SK-N-SH treated with all-trans-retinoic acid at 6 μM for 48 hours (cell line): ENCODE measurements around the gene ST3GAL3.
A peak's percentile ranks its signal among the peaks of the same experiment; 100 is the strongest.

Experiments used
- ATAC-seq: fragments of 200-7000 bp; cut with Tn5 transposase; 3 replicates; pipeline ENCODE4 v1.9.1; 2020; ENCODE audit warnings: mild to moderate bottlenecking, moderate library complexity
- BACH2 ChIP-seq: fragments of 250-450 bp; sonication (Bioruptor Pico); IDR thresholded peaks from 2 replicates; pipeline ENCODE4 v1.9.0; 2021; ENCODE audit warnings: mild to moderate bottlenecking, borderline replicate concordance
- ESRRG ChIP-seq: fragments of 250-450 bp; sonication (Bioruptor Pico); IDR thresholded peaks from 2 replicates; pipeline ENCODE4 v1.6.1; 2021; ENCODE audit warnings: mild to moderate bottlenecking
- GLIS3 ChIP-seq: fragments of 250-450 bp; sonication (Bioruptor Pico); IDR thresholded peaks from 2 replicates; pipeline ENCODE4 v1.5.0; 2020; ENCODE audit warnings: mild to moderate bottlenecking, moderate library complexity
- ISL1 ChIP-seq: fragments of 250-450 bp; sonication (Bioruptor Pico); IDR thresholded peaks from 2 replicates; pipeline ENCODE4 v2.1.2; 2022; ENCODE audit warnings: mild to moderate bottlenecking, moderate library complexity
- PPARA ChIP-seq: fragments of 250-450 bp; sonication (Bioruptor Pico); IDR thresholded peaks from 2 replicates; pipeline ENCODE4 v1.5.0; 2020; ENCODE audit warnings: mild to moderate bottlenecking, borderline replicate concordance
- RARB ChIP-seq: fragments of 250-450 bp; sonication (Bioruptor Pico); IDR thresholded peaks from 2 replicates; pipeline ENCODE4 v1.8.0; 2021; ENCODE audit warnings: mild to moderate bottlenecking, moderate library complexity
- SNAI2 ChIP-seq: fragments of 250-450 bp; sonication (Bioruptor Pico); IDR thresholded peaks from 2 replicates; pipeline ENCODE4 v1.5.0; 2020; ENCODE audit warnings: mild to moderate bottlenecking, moderate library complexity
- TCF4 ChIP-seq: fragments of 250-450 bp; sonication (Bioruptor Pico); IDR thresholded peaks from 2 replicates; pipeline ENCODE4 v1.8.0; 2021; ENCODE audit warnings: mild to moderate bottlenecking, moderate library complexity, borderline replicate concordance
- TOX ChIP-seq: fragments of 250-450 bp; sonication (Bioruptor Pico); IDR thresholded peaks from 2 replicates; pipeline ENCODE4 v1.8.0; 2021; ENCODE audit warnings: mild to moderate bottlenecking, moderate library complexity, borderline replicate concordance
- ZC3H10 ChIP-seq: fragments of 250-450 bp; sonication (Bioruptor Pico); IDR thresholded peaks from 2 replicates; pipeline ENCODE4 v1.5.1; 2021; ENCODE audit warnings: mild to moderate bottlenecking, moderate library complexity
- ZFP3 ChIP-seq: fragments of 250-450 bp; sonication (Bioruptor Pico); IDR thresholded peaks from 2 replicates; pipeline ENCODE4 v1.5.0; 2020; ENCODE audit warnings: mild to moderate bottlenecking, moderate library complexity
- ZFP30 ChIP-seq: fragments of 450-650 bp; formaldehyde crosslinking; IDR thresholded peaks from 2 replicates; pipeline ENCODE4 v1.5.0; 2022; ENCODE audit warnings: mild to moderate bottlenecking, moderate library complexity
- ZNF565 ChIP-seq: fragments of 450-650 bp; formaldehyde crosslinking; conservative IDR thresholded peaks from 2 replicates; pipeline ENCODE4 v1.5.0; 2020; ENCODE audit warnings: low read depth, mild to moderate bottlenecking, moderate library complexity
- ZNF70 ChIP-seq: fragments of 450-650 bp; formaldehyde crosslinking; IDR thresholded peaks from 2 replicates; pipeline ENCODE4 v1.5.0; 2020; ENCODE audit warnings: mild to moderate bottlenecking, moderate library complexity
- ZNF8 ChIP-seq: fragments of 450-650 bp; formaldehyde crosslinking; IDR thresholded peaks from 2 replicates; pipeline ENCODE4 v1.5.0; 2020; ENCODE audit warnings: mild to moderate bottlenecking, moderate library complexity
- TF ChIP-seq, protein P1 (sequence below): fragments of 250-450 bp; sonication (Bioruptor Pico); IDR thresholded peaks from 2 replicates; pipeline ENCODE4 v1.8.0; 2020; ENCODE audit warnings: mild to moderate bottlenecking, moderate library complexity, borderline replicate concordance
- TF ChIP-seq, protein P2 (sequence below): fragments of 250-450 bp; sonication (Bioruptor Pico); IDR thresholded peaks from 2 replicates; pipeline ENCODE4 v1.5.1; 2021; ENCODE audit warnings: mild to moderate bottlenecking, moderate library complexity
- TF ChIP-seq, protein P3 (sequence below): fragments of 250-450 bp; sonication (Bioruptor Pico); IDR thresholded peaks from 2 replicates; pipeline ENCODE4 v1.5.0; 2020; ENCODE audit warnings: mild to moderate bottlenecking, moderate library complexity
- TF ChIP-seq, protein P4 (sequence below): fragments of 250-450 bp; sonication (Bioruptor Pico); IDR thresholded peaks from 2 replicates; pipeline ENCODE4 v1.8.0; 2021; ENCODE audit warnings: low read depth, mild to moderate bottlenecking, moderate library complexity, borderline replicate concordance

Gene ST3GAL3

DNA sequence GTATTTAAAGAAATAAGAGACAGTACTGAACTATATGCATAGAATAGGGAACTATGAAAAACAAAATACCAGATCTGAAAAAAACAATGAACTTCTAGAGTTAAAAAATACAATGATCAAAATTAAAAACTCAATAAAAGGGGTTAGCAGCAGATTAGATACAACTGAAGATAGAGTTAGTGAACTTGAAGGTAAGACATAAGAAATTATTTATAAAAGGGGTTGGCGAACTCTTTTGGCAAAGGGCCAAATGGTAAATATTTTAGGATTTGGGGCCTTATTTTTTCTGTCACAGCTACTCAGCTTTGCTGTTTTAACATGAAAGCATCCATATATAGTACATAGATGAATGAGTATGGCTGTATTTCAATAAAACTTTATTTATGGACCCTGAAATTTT is 111.4 kb downstream of the ST3GAL3 start:
- TF ChIP-seq ZC3H10 (CRISPR knock-in tag): no peak
- no peak for TF ChIP-seq ZNF8 (CRISPR knock-in tag)
- no peak for TF ChIP-seq BACH2 (CRISPR knock-in tag)
- TF ChIP-seq, protein P1, sequence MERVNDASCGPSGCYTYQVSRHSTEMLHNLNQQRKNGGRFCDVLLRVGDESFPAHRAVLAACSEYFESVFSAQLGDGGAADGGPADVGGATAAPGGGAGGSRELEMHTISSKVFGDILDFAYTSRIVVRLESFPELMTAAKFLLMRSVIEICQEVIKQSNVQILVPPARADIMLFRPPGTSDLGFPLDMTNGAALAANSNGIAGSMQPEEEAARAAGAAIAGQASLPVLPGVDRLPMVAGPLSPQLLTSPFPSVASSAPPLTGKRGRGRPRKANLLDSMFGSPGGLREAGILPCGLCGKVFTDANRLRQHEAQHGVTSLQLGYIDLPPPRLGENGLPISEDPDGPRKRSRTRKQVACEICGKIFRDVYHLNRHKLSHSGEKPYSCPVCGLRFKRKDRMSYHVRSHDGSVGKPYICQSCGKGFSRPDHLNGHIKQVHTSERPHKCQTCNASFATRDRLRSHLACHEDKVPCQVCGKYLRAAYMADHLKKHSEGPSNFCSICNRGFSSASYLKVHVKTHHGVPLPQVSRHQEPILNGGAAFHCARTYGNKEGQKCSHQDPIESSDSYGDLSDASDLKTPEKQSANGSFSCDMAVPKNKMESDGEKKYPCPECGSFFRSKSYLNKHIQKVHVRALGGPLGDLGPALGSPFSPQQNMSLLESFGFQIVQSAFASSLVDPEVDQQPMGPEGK (CRISPR knock-in tag): no peak
- TF ChIP-seq, protein P2, sequence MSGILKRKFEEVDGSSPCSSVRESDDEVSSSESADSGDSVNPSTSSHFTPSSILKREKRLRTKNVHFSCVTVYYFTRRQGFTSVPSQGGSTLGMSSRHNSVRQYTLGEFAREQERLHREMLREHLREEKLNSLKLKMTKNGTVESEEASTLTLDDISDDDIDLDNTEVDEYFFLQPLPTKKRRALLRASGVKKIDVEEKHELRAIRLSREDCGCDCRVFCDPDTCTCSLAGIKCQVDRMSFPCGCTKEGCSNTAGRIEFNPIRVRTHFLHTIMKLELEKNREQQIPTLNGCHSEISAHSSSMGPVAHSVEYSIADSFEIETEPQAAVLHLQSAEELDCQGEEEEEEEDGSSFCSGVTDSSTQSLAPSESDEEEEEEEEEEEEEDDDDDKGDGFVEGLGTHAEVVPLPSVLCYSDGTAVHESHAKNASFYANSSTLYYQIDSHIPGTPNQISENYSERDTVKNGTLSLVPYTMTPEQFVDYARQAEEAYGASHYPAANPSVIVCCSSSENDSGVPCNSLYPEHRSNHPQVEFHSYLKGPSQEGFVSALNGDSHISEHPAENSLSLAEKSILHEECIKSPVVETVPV (CRISPR knock-in tag): no peak
- TF ChIP-seq TCF4 (CRISPR knock-in tag): no peak
- TF ChIP-seq ZFP30 (CRISPR knock-in tag): peak; percentile 99
- TF ChIP-seq, all 23 proteins: peak for 1

DNA sequence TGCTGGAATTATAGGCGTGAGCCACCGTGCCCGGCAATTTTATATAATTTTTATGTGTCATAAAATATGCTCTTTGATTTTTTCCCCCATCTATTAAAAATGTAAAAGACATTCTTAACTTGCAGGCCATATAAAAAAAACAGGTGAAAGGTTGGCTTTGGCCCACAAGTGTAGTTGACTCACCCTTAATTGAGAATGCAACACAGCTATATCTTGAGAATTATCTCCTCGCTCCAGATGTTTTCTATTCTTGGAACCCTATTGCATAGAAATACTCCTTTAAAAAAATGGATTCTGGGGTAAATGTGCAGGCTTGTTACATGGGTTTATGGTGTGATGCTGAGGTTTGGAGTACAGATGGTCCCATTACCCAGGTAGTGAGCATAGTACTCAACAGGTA is 112.0 kb downstream of the ST3GAL3 start:
- ATAC-seq: no peak
- no peak for TF ChIP-seq TOX (CRISPR knock-in tag)
- TF ChIP-seq PPARA (CRISPR knock-in tag): no peak
- TF ChIP-seq SNAI2 (CRISPR knock-in tag): no peak
- TF ChIP-seq ZNF70 (CRISPR knock-in tag): no peak
- TF ChIP-seq ZNF565: no peak
- TF ChIP-seq, protein P2 (CRISPR knock-in tag): no peak
- TF ChIP-seq ZC3H10 (CRISPR knock-in tag): no peak
- no peak for TF ChIP-seq ZFP30 (CRISPR knock-in tag)
- TF ChIP-seq ESRRG (CRISPR knock-in tag): no peak
- no peak for TF ChIP-seq ZNF8 (CRISPR knock-in tag)
- no peak for TF ChIP-seq ZFP3 (CRISPR knock-in tag)

More for the DNA sequence above, 111.4 kb downstream of the ST3GAL3 start:
- no peak for ATAC-seq

DNA sequence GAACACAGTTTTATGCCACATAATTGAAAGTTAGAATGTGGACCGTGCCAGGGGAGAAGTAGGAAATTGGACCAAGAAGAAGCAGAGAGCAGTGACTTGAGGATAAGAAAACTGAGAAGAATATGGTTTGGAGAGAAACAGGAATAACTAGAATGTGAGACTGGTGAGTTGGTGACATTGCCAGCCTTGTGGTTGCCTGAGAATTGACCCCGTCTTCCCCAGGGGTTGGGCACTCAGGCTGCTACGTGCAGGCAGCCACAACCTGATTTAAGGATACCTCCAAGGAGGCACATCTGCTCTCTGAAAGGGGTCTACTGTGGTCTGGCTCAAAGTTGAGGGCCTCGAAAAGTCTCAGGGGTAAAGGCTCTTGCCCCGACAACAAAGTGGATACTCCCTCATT is 114.1 kb downstream of the ST3GAL3 start:
- no peak for ATAC-seq
- TF ChIP-seq, protein P3, sequence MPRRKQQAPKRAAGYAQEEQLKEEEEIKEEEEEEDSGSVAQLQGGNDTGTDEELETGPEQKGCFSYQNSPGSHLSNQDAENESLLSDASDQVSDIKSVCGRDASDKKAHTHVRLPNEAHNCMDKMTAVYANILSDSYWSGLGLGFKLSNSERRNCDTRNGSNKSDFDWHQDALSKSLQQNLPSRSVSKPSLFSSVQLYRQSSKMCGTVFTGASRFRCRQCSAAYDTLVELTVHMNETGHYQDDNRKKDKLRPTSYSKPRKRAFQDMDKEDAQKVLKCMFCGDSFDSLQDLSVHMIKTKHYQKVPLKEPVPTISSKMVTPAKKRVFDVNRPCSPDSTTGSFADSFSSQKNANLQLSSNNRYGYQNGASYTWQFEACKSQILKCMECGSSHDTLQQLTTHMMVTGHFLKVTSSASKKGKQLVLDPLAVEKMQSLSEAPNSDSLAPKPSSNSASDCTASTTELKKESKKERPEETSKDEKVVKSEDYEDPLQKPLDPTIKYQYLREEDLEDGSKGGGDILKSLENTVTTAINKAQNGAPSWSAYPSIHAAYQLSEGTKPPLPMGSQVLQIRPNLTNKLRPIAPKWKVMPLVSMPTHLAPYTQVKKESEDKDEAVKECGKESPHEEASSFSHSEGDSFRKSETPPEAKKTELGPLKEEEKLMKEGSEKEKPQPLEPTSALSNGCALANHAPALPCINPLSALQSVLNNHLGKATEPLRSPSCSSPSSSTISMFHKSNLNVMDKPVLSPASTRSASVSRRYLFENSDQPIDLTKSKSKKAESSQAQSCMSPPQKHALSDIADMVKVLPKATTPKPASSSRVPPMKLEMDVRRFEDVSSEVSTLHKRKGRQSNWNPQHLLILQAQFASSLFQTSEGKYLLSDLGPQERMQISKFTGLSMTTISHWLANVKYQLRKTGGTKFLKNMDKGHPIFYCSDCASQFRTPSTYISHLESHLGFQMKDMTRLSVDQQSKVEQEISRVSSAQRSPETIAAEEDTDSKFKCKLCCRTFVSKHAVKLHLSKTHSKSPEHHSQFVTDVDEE: no peak
- no peak for TF ChIP-seq GLIS3
- no peak for TF ChIP-seq PPARA (CRISPR knock-in tag)
- no peak for TF ChIP-seq ZNF70 (CRISPR knock-in tag)
- TF ChIP-seq, protein P4, sequence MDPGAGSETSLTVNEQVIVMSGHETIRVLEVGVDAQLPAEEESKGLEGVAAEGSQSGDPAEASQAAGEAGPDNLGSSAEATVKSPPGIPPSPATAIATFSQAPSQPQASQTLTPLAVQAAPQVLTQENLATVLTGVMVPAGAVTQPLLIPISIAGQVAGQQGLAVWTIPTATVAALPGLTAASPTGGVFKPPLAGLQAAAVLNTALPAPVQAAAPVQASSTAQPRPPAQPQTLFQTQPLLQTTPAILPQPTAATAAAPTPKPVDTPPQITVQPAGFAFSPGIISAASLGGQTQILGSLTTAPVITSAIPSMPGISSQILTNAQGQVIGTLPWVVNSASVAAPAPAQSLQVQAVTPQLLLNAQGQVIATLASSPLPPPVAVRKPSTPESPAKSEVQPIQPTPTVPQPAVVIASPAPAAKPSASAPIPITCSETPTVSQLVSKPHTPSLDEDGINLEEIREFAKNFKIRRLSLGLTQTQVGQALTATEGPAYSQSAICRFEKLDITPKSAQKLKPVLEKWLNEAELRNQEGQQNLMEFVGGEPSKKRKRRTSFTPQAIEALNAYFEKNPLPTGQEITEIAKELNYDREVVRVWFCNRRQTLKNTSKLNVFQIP: no peak
- no peak for TF ChIP-seq ZNF565
- TF ChIP-seq TCF4 (CRISPR knock-in tag): no peak
- no peak for TF ChIP-seq RARB (CRISPR knock-in tag)
- no peak for TF ChIP-seq ZC3H10 (CRISPR knock-in tag)

DNA sequence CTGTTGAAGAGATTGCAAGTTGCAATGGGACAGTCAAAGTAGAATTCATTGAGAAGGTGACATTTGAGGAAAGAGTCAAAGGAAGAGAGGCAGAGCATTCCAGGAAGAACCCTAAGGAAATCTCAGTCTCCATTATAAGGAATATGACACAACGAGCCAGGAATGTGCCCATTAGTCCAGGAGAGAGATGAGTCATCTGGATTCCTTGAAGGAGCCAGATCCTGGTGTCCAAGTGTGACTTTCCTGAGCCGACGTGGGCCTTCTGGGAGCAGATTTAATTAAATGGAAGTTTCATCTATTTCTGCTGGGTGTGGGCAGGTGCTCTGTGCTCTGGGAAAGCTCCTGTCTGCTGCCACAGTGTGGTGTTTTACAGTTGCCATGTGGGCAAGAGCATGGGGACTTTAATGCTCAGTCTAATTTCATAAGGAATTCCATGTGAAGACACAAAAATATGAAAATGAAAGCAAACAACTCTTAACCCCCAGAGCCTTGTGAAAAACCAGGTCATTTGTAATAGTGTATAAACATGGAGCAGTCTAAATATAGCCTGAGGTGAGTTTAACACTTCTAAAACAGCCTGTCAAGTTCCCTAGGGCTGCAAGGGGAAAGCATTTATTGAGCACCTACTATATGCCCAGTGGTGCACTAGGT is 114.8 kb downstream of the ST3GAL3 start:
- no peak for TF ChIP-seq ZNF8 (CRISPR knock-in tag)
- peak; percentile 82; the same call in 1 of the 2 replicates for TF ChIP-seq SNAI2 (CRISPR knock-in tag)
- peak; percentile 68 for TF ChIP-seq ISL1 (CRISPR knock-in tag)
- ATAC-seq: peak; percentile 98
